GM18508 (cell line): ENCODE data around the gene PTPRK.

Experiments
- ATAC-seq: cut with Tn5 transposase; IDR thresholded peaks from one replicate; pipeline ENCODE4 v1.9.1; 2021; ENCODE audit warnings: moderate number of reproducible peaks; ENCODE audit not compliant: insufficient read depth, unreplicated experiment

Gene PTPRK

DNA sequence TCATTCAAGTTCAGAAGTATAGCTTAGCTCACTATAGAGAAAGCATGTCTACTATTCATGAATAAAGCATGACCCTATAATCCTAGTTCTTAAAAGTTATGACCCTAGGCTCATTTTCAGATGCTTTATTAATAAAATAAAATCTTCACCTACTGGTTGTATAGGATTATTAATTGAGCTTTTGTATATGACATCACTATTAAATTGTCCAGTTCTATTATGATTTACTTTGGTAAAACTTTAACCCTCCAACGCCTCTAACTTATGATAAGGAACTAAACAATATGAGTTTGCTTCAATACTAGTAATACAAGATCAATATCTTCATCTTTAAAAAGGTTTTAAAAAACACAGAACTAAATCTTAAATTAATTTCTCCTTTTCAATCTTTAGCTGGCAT, 356.1 kb downstream of the PTPRK start:
- no peak for ATAC-seq

DNA sequence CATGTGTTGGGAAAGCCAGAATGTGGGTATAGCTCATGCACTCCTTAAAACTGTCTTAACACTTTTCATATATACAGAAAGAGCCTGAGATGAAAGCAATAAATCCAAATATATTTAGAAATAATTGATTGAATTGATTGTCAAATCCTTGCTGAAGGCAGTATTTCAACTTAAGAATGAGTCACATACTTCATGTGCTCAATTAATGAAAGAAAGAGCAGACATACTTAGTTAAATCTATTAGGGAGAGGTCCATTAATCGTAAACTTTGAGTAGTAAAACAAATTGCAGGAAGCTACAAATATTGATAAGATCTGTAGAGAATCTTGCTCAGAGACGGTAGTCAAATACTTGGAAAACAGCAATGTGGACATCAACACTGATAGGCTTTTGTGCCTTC, 358.0 kb downstream of the PTPRK start:
- ATAC-seq = no peak

DNA sequence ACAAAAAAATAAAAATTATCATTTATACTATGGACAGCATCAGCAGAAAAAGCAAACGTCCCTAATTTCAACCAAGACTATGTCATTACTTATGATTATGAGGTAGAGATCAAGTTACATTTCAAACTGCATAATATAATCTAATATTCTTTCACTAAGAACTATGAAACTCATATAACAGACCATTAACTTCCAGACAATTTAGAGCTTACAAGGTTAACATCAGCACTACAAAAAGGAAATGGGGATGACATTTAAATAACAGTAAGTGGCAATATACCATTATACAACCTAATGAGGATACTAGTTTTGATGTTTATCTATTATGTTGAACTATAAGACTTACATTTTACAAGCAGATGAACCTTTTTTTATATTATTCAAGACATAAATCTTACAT, 358.6 kb downstream of the PTPRK start:
- no peak for ATAC-seq

DNA sequence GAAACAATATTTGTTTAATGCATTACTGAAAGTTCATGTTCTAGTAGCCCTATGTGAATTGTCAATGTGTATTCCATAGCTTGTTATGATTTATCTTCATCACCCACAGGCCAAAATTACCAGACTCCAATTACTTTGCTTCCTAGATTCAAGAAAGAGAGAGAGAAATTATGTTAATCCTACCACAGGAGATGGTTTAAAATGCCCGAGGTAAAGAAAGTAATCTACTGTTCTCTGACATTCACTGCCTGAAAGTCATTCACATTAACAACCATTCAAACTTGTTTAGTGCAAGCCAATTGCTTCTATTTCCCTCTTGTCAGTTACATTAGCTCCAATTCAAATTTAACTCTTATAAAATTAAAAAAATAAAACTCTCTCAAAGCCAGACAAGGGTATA, 359.1 kb downstream of the PTPRK start:
- no peak for ATAC-seq

DNA sequence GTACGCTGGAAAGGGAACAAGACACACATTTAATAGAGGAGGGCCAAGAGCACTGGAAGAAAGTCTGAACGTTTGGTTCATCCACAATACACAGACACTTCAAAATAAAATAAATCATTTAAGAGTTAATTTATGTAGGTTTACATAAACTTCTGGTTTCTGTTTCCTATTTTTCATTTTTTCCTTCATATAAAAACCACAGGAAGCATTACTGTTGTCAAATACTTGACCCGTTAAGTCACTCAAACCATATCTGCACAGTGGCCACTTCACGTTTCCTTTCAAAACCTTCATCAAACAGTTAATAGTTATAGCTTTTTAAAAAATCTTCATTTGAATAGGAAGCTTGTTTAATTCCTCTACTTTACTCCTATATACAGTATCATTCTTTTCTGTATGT, 361.9 kb downstream of the PTPRK start:
- ATAC-seq = no peak

DNA sequence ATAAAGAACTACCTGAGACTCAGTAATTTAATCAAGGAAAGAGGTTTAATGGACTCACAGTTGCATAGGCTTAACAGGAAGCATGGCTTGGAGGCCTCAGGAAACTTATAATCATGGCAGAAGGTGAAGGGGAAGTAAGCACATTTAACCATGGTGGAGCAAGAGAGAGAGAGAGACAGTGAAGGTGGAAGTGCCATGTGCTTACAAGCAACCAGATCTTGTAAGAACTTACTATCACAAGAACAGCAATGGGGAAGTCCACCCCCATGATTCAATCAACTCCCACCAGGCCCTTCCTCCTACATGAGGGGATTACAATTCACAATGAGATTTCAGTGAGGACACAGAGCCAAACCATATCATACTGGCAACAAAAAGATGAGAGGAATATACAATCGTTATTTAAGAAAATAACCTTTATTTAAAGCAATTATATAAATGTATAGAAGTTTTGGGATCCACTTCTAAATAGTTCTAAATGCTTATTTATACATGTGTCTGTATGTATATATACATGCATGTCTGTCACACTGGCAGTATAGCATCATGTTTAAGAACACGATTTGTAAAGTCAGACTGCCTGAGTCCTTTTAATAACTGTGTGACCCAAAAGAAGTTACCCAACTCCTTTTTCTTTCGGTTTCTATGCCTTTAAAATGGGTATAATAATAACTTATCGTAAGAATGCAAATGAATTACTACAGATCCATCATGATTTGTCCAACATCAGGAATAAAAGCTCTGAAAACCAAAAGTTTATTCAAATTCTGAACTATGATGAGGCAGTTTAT, 363.9 kb downstream of the PTPRK start:
- ATAC-seq = no peak

DNA sequence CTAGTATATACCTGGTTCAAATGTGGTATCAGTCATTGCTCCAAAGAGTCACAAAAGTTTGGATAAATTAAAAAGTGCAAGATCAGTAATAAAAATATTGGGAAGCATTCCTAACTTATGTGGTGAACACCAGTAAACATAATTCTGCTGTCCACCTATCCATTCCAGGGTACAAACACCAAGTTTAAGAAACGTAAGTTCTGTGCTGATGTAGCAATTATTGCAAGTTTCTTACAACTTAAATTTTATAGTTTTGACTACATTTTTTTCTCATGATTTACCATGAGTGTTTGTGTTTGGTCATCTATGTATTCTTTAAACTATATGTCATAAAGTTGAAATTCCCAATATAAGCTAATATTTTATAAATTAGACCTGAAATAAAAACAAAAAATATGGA, 364.6 kb downstream of the PTPRK start:
- no peak for ATAC-seq

DNA sequence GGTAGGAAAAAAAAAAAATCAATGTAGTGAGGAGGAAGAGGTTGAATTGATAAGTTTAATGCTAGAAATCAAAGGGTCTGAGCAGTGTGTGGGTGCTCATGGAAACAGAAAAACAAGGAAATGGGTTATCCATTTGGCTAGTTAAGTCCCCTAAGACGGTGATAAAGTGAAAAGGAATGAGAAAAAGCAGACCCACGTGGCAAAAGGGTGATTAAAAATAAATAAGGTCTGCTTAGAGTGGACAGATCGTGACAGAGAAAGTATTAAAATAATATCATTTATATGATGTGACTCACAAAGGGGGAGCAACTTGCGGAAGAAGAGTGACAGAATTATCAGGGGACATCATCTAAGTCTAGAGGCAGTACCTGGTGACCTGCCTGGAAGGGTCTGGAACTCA, 367.8 kb downstream of the PTPRK start:
- no peak for ATAC-seq

DNA sequence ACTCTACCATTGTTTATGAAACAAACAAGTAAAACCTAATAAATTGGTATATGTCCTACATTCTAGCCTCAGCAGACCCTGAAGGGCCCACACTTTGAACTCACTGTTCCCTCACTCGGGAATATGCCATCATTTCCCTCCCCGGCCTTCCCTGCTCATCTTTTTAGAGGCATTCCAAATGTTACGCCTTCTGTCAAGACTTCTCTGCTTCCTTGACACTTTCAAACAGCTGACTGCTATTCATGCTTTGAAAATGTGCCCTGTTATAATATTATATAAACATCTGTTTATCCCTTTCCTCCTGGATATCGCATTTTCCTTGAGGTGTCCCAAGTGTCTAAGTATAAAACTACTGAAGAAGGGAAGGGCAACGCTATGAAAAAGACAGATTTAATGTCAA, 370.0 kb downstream of the PTPRK start:
- ATAC-seq = no peak

DNA sequence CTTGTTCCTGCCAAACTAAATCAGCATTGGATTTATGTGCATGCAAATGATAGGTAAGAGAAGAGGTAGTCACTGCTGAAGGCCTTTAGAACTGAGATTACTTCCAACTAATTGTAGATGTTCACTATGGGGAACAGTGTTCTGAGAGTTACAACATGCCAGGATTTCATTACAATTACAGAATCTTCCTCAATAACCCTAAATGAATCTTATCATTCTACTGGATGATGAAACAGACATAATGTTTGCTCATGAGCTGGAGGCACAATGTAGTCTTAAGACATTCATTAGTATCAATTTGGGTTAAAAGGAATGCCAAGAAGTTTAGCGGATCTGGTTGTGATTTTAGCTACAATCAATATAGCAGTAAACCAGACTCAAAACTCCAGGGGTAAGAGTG, 370.6 kb downstream of the PTPRK start:
- ATAC-seq = no peak

DNA sequence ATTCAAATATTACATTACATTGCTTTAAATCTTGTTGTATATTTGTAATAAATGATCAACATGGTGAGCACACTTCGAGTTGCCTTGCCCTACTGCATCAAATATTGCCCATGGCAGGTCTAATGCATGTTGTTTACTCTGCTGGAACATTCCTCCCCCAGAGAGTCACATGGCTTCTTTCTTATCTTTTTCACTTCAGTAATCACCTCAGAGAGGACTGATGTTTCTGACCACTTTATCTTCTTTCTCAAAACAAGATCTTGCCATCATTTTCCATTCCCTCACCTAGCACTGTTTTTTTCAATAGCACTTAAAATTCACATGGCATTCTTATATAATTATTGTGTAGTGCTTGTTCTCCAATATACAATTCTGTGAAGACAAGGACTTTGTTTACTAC, 376.1 kb downstream of the PTPRK start:
- ATAC-seq = no peak

DNA sequence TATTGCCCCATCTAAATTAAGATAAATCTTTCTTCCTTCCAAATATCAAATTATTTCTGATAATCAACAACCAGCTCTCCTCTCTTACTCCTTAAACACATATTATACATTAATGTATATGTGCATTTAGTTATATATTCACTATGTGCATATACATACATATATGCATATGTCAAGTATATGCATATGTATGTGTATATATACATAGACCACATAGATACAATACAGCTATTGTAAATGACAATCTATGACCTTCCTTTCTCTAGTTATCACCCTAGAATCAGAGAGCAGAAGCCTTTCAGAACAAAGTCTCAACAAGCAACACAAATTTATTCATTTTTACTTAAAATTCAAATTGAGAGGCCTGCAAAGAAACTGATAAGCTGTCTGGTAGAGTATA, 378.5 kb downstream of the PTPRK start:
- no peak for ATAC-seq

DNA sequence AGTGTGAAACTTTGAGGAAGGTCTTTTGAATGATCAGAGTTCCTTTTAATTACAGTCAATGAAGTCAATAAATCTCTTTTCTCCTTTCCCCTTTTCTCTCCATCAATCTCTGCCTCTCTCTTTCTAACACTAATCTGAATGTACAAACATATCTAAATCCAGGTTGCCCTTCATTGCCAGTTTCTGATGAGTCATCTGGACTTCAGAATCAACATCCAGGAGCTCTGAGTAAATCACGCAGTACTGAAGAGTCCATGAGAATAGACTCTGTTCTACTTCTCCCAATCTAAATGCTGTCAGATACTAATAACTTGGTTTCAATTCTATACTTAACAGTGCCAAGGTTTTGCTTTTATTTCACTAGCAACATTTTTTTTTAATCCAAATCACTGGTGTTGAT, 380.9 kb downstream of the PTPRK start:
- no peak for ATAC-seq

DNA sequence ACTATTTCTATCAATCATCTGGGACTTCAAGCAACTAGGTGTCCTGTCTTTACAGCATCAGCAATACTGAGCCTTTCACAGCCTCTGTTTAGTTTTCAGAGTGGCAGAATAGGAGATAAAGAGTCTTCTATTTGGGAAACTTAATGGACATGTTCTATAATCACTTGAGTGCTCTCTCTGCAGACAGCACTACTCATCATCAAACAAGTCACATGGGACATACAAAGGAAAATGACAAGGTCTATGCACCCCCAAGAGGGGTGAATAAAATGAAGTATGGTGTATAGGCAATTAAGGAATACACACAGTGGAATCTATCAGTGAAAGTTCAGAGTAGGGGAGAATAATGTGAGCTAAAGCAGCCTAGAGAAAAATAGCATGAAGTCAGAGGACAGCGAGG, 381.7 kb downstream of the PTPRK start:
- no peak for ATAC-seq

DNA sequence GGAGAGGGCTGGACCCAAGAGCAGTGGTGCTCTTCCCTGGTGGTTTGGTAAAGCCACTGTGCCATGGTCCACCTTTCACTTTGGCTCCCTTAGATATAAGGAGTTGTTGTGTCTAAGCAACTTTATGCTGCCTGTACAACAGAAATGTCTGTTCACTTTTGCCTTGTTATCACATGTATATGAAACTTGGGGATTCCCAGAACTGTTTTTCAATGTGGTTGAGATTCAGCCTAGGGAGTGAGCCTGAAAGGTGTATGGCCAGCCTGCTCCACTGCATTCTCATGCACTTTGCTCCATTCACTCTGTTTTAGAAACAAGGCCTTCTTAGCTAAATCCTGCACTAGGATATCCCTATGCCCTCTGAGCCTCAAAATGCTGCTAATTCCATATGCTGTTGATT, 385.1 kb downstream of the PTPRK start:
- peak; percentile 69 for ATAC-seq

DNA sequence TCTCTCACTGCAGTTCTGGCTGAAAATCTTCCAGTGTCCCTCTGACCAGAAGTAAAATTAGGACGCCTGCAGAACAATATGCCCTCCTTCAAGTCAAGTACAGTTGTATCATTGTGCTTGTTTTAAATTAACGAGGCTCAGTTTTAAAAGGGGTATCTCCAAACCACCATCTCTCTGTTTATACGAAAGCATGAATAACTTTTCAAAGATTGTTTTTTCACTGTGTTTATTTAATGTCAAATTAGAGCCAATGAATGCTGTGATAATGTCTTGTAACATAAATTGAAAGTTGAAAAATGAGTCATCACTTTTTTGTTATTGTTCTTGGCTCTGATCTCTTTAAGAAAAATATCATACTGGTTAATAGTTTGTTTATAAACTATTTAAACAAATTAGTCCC, 388.8 kb downstream of the PTPRK start:
- ATAC-seq = no peak

DNA sequence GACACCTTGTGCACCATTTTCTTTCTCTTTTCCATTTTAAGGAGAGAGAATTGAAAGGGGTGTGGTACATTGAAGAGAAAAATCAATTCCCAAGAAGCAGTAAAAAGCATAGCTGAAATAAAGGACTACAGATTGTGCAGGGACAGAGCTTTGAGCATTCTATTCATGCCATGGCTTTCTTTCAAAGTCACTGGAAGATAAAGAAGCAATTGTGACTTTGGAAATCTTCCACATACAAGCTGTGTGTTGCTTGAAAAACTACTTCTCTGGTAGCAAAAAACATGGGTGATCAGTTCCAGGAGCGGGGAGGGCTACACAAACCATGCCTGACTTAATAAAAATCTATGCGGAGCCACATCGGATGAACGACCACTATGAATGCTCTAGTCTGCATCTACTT, 389.4 kb downstream of the PTPRK start:
- no peak for ATAC-seq

DNA sequence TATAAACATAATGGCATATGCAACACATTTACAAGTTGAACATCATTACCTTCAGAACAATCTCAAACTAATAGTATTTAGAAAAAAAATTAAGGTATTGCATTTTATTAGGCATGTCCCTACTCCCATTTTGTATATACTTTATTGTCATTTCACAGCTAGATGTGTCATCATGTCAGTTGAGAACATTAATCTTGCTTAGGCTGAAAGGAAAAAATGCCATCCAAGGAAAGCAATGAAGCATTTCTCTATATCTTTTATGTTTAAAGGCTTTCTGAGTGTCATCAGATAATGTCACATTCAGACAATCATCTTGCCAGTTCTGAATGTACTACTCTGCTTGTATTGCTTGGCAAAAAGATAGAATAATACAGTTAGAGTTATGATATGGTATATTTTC, 390.7 kb downstream of the PTPRK start:
- no peak for ATAC-seq

DNA sequence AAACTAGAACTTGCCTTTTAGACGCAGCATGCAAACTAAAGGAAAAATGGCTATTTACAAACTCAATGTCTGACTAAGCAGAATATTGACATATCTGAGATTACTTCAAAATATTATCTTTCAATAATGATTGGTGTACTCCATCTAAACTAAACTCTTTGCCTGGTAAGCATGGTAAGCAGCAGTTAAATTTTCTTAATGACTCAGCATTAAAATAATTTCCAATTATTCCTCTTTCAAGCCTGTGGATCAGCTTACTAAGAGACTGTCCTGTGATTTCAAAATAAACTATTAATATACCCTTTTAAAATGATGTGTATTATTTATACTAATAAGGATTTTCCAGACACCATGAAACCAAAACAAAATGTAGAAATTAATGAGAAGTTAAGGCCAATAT, 392.7 kb downstream of the PTPRK start:
- no peak for ATAC-seq

DNA sequence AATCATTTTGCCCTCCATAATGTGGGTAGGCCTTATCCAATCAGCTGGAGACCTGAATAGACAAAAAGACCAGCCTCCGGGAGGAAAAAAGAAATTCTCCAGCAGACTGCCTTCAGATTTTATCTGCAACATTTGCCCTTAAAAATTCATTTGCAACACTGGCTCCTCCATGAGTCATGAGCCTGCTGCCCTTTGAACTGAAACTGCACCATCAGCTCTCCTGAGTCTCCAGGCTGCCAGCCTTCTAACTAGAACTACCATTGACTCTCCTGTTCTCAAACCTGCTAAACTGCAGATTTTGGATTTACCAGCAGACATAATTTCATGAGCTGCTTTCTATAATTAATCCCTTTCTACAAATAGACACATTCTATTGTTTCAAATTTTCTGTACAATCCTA, 395.7 kb downstream of the PTPRK start:
- no peak for ATAC-seq

DNA sequence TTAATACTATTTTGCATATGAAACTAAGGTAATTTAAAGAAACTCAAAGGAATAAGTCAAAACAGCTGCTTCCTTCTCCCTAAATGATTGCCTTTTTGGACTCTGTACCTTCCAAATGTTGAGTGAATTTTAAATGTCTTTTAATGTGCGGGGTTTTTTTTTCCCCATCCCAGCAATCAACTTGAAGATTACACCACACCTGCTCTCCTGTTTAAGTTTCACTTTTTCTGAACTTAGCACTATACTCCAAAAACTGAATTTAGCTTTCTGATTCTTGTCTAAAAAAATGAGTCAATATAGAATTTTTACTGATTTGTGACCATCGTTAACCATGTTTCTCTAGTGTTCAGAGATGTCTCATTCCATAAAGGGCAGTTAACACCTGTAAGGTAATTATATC, 398.8 kb downstream of the PTPRK start:
- no peak for ATAC-seq

DNA sequence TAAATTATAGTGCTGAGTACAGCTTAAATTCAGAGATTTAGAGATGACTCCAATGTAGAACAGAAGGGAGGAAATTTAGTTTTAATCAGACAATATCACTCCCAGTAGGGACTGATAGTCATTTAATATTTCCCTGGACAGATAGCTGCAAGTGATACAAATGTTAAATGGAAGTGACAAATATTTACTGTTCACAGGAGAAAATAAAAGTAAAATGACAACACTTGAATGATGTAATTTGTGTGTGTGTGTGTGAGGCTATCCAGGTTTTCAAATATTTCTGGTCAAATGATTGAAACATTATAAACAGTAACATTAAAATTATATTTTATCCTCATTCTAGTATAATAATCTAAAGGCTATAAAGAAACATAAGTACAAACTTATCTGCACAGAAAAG, 399.2 kb downstream of the PTPRK start:
- ATAC-seq = no peak

DNA sequence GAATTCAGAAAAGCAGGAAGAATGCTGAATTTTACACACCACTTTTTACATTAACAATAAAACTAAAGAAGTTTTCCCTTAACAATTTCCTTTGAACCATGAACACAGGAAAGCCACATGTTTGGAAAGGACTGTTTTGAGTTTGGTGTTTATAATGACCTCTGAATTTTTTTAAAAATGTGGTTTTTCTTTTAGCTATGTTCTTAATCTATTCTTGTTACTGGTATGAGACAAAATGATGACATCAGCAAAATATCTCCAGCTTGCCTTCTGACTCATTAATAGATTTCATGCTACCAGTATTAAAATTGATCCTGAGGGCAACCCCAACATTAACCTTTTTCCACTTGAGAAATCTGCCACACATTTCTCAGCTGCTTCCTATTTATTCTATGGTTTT, 402.0 kb downstream of the PTPRK start:
- ATAC-seq = no peak
